ENCODE measurements around the gene KRT84.

The KRT84 gene

DNA sequence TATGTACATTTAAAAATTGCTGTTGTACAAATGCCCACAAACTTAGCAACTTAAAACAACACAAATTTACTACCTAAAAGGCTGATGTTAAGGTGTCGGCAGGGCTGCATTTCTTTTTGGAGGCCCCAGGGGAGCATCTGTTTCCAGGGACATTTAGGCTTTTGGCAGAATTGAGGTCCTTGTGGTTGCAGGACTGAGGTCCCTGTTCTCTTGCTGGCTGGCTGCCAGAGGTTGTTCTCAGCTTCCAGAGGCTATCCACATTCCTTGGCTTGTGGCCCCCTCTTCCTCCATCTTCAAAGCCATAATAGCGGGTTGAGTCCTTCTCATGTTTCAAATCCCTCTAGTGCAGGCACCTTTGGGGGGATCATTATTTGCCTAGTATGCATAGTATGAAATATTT lies 41.9 kb downstream of the KRT84 start:
- DNase-seq (ENCODE audit: low read depth in 2 of 2), result no peak

DNA sequence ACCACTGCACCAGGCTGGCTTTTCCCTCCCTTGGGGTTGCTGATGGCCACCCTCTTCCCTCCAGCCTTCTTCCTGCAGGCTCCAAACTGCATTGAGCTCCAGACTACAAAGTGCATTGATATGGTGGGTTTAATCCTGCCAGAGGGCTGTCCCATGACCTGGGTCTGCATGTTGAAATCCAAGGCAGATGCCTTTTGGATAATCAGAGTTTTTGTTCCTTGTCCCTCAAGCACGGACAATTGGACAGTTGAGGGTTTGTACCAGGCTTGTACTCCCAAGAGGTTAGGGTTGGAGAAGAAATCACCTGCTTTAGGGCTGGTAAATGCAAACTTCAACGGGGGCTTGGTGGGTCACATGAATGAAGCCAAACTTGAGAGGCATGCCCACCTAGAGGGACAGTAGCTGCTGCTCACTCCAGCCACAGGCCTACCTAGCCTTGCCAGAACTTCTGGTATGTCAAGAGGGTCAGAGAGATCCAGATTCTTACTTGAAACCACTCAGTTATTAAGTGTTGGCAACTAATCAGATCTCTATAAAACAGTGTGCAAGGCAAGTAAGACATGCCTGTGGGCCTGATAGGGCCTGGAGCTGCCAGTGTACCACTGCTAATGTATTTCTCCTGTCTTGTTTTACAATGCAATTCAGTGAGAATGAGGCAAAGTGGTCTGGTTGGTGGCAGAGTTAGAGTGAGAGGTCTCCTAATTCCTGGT lies 42.5 kb downstream of the KRT84 start:
- DNase-seq (ENCODE audit: low read depth in 2 of 2), result no peak

DNA sequence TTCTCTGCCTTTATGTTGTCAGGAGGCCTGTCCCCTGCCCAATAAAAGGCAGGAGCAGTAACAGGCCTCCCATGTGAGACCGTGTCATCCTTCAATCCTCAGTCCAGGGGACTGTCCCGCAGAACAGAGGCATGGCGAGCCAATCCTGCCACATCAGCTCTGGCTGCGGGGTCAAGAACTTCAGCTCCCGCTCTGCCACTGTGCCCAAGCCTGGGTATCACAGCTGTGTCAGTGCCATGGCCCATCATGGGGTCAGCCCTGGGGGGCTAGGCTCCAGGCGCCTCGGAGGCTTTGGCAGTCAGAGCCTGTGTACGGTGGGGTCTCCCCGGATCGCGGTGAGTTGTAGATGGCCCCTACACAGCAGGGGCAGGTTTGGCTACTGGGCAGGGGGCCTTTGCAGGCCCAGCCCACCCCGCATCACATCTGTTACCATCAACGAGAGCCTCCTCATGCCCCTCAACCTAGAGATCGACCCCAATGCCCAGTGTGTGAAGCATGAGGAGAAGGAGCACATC lies 44.3 kb downstream of the KRT84 start:
- no peak for DNase-seq (ENCODE audit: low read depth in 2 of 2)

DNA sequence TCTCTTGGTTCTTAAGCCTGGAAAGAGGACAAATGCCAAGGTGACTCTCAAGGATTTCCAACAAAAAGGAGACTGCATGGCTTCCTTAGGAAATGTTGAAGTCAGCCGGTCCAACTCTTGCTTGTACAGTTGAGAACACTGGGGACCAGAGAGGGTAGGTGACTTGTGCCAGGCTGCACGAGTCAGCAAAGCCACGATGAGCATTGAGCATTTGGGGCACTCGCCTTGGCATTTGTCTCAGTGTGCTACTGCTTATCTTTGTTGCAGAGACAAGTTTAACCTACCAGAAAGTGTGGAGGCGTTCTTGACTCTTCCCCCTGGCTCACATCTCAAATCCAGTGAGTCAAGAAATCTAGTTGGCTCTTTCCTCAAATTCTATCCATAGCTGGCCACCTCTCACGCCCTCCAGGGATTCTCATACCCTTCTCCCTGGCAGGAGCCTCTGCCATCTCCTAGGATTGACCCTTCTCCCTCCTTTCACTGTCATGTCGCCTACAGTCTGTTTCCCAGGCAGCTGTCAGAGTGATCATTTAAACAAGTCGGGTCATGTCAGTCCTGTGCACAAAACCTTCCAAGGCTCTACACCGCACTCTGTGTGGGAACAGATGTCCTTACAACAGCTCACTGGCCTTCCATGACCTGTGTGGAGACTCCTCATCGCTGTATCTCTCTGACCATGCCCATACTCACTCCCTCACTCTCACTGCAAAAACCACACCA lies 47.1 kb downstream of the KRT84 start:
- no peak for DNase-seq (ENCODE audit: low read depth in 2 of 2)

DNA sequence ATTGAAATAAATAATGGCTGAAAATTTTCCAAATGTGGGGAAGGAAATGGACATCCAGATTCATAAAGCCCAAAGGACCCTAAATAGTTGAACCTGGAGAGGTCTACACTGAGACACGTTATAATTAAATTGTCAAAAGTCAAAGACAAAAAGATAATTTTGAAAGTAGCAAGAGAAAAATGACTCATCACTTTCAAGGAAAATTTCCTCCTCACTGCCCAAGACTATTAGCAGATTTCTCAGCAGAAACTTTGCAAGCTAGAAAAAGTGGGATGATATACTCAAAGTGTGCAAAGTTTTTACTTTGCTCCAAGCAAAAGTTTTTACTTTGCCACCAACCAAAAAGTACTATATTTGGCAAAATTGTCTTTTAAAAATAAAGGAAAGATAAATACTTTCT lies 48.4 kb downstream of the KRT84 start:
- no peak for DNase-seq (ENCODE audit: low read depth in 2 of 2)

DNA sequence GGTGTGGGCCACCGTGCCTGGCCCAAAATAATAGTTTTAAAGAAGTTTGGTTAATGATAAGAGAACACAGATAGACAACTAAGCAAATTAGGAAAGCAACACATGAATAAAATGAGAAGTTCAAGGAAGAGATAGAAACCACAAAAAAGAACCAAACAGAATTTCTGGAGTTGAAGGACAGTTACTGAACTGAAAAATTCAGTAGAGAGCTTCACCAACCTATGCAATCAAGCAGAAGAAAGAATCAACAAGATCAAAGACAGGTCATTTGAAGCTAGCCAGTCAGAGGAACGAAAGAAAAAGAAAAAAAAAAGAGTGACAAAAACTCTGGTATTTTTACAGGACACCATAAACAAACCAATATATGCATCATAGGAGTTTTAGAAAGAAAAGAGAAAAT lies 48.8 kb downstream of the KRT84 start:
- DNase-seq (ENCODE audit: low read depth in 2 of 2), result no peak

DNA sequence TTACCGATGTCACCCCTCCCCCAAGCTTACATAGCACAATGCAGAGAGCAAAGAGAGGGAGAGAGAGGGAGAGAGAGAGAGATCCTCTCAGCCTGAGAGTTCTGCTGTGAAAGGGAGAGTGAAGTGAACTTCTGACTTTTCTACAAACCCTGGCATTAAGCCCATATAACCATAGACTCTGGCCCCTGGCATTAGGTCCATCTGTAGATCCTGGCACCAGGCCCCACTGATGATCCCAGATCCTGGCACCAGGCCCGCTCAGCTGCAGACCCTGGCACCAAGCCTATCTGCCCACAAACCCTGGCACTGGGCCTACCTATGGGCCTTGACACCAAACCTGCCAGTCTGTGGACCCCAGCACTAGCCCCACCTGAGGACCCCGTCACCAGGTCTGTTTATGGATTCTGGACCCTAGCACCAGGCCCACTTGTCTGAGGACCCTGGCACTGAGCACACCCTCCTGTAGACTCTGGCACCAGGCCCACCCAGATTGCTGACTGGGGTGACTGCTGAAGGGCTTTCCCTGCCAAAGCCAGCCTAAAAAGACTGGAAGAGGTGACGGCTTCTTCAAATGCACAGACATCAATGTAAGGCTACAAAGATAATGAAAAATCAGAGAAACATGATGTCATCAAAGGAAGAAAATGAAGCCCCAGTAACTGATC lies 49.7 kb downstream of the KRT84 start:
- no peak for DNase-seq (ENCODE audit: low read depth in 2 of 2)

DNA sequence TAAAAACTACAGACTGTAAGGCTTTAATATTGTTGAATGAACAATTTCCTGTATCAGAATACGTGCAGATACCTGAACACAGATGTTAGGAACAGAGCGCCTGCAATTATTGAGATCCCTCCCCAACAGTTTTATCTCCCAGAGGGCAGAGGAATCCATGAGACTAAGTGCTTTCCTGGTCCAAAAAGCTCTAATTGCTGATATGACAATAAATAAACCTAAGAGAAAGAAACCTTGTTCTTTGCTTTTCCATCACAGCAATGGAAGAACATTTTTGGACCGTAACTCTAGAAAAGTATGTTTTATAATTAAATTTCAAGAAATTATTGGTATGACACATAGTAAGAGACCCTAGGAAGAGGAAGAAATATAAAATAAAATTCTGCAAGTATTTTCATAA lies 51.3 kb downstream of the KRT84 start:
- no peak for DNase-seq (ENCODE audit: low read depth in 2 of 2)

DNA sequence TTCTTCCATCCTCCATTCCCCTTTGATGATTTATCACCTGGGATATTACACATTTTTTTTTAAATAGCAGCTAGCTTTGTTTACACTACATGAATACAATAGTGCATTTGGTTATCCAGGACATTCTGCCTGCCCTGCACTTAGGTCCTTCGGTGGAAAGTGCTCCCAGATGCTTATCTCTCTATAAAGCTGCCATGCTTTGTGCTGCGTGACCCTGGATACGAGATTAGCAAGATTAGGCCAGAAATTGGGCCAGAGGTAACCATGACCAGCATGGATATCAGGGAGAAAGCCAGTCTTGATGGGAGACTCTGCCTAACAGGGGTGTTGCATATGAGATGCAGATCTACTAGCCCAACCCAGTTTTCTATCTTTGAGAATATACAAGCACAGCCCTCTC lies 52.1 kb downstream of the KRT84 start:
- DNase-seq (ENCODE audit: low read depth in 2 of 2), result no peak

DNA sequence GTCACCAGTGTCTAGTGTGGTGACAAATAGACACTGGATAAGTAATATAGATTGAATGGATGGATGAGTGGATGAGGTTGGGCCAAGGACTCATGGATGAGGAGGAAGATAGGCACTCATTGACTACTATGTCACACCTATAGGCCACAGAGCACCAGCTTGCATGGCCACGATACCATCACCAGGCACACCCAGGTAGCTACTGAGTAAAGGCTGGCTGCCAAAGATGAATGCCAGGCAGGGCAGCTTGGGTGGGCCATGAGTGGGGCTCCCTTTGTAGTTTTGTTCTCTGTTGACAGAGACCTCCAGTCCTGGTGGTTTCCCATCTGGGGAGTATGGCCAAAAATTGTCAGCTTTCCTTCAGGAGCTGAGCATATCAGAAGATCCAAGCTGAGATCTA lies 53.1 kb downstream of the KRT84 start:
- DNase-seq (ENCODE audit: low read depth in 2 of 2), result no peak

DNA sequence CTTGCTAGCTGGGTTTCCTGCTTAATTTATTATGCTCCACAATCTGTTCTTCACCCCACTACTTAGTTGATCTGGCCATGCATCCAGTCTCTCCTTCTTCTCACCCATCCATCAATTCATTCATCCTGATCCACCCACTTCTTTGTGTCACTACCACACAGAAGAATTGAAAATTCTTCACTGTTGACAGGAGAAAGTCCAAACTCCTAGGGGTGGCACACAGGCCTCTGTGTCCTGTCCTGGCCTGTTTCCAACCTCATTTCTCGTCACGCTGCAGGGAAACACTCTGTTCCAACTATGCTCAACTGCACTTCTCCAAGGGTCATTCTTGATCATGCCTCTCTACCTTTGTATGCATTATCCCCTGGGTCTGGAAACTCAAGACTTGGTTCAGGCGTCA lies 53.6 kb downstream of the KRT84 start:
- DNase-seq (ENCODE audit: low read depth in 2 of 2), result no peak

DNA sequence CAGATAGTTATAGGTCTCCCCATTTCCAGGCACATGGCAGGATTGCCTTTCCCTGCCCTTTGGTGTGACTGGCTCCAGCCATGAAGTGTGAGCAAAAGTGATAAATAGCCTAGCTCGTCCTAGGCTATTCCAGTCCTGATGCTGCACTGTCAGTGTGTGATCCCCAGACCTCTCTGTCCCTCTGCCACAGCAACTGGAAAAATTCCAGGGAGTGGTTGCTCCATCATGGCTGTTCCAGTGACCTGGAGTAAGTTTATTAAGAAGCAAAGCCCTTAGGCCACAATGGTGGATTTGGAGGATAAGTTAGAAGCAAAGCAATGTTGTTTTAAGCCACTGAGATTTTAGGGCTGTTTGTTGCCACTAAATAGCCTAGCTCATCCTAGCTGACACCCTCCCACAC lies 54.4 kb downstream of the KRT84 start:
- DNase-seq (ENCODE audit: low read depth in 2 of 2), result no peak

DNA sequence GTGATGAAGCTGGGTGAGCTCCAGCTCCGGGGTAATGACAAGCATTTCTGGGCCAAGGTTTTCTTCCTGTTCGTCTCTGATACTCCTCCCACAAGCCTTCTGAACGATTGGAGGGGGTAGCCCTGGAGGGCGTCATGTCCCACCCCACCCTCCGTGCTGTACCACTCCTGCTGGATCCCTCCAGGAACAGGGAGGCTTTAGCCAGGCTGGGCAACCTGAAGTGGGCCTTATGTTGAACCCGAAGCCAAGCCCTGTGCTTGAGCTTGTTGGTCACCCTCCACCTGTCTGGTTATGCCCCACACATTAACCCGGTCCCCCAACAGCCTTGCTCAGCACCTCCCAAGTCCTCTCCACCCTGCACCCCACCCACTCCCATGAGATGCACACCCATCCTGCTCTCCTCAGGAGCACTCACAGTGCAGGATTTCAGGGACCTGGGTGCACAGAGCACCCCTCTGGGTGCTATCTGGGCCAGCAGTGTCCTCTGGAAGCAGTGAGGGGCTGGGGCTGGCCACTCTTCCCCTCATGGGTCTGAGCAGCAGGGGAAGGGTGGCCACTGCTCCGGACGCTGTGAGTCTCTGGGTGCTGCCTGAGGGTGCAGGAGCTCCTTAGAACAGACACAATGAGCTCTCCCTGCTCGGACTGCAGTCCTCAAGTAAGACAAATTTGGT lies 57.5 kb downstream of the KRT84 start:
- no peak for DNase-seq (ENCODE audit: low read depth in 2 of 2)
